HCT116 (cell line): Measurements from ENCODE around the gene CERS5.

Source experiments
- CTCF ChIP-seq, 3 experiments: fragments of 200-600 bp in 1 of 3; sonication (generic) in 1 of 3; IDR thresholded peaks in 2 of 3; conservative IDR thresholded peaks in 1 of 3; 2 replicates each; pipeline ENCODE4 v1.5.1; 2012 to 2017; ENCODE audit warnings: low read depth in 2 of 3, low read length in 2 of 3, antibody characterized with exemption in 1 of 3, borderline replicate concordance in 1 of 3, control low read depth in 1 of 3, mild to moderate bottlenecking in 1 of 3, mixed read lengths in 1 of 3, mixed run types in 1 of 3, moderate library complexity in 1 of 3; ENCODE audit not compliant: insufficient read depth in 1 of 3
- EZH2 ChIP-seq: fragments of 200-600 bp; sonication (generic); IDR thresholded peaks from 2 replicates; pipeline ENCODE4 v1.6.1; 2017; ENCODE audit warnings: antibody characterized with exemption, mixed run types
- MAX ChIP-seq: IDR thresholded peaks from 2 replicates; pipeline ENCODE4 v1.6.1; 2012
- POLR2A ChIP-seq: IDR thresholded peaks from 2 replicates; pipeline ENCODE4 v1.7.0; 2011; ENCODE audit warnings: borderline replicate concordance; ENCODE audit not compliant: insufficient read depth, insufficient read length; ENCODE audit errors: extremely low read depth
- SRF ChIP-seq: IDR thresholded peaks from 2 replicates; pipeline ENCODE4 v1.6.1; 2012; ENCODE audit warnings: low read depth
- YY1 ChIP-seq: IDR thresholded peaks from 2 replicates; pipeline ENCODE4 v1.6.1; 2011; ENCODE audit warnings: low read length, low read depth, moderate library complexity, mild to moderate bottlenecking; ENCODE audit not compliant: insufficient replicate concordance; ENCODE audit errors: extremely low read depth

- TF ChIP-seq CTCF (IDR thresholded peaks at IDR 0.05 in 2 of 3, conservative IDR thresholded peaks at IDR 0.05 in 1 of 3; ENCODE audit: borderline replicate concordance in 1 of 3, insufficient read depth in 1 of 3, low read depth in 2 of 3, low read length in 2 of 3): no peak
- TF ChIP-seq EZH2: no peak
- TF ChIP-seq POLR2A: no peak
- TF ChIP-seq SRF: no peak
- TF ChIP-seq MAX: no peak
- TF ChIP-seq YY1: no peak
These were observed 21.1 kb upstream of the CERS5 start for GRCh38 chr12:50188241-50188781.
